Keratinocyte (primary cell): ENCODE measurements around the gene ZNF407. TPM values are rescaled to one million over a fixed set of nuclear protein-coding genes. Genes with fewer than 3 reads are reported as not detected.

Experiments
- DNase-seq: peaks from one replicate; pipeline ENCODE4 v3.0.0-alpha.2; 2011; ENCODE audit warnings: low read depth, missing footprints, low spot score
- FAIRE-seq: peaks from 2 replicates; lab custom pipeline; 2011; peaks lifted over from hg19 to GRCh38; lab: Jason Lieb, UNC
- H2AFZ ChIP-seq: 2 replicates; pipeline ENCODE4 v1.6.0; 2012; ENCODE audit warnings: low read length, control low read depth, inconsistent platforms; ENCODE audit not compliant: control insufficient read depth
- H3K27ac ChIP-seq: 2 replicates; pipeline ENCODE4 v1.5.1; 2011; ENCODE audit warnings: low read length; ENCODE audit not compliant: control insufficient read depth, insufficient read depth
- H3K27me3 ChIP-seq: 3 replicates; pipeline ENCODE4 v1.6.0; 2011; ENCODE audit warnings: low read length; ENCODE audit not compliant: control insufficient read depth, insufficient read depth; ENCODE audit errors: extremely low read depth
- H3K36me3 ChIP-seq, 2 experiments: 2 replicates in 1 of 2; 3 replicates in 1 of 2; pipeline ENCODE4 v1.5.1; 2011; ENCODE audit warnings: low read length in 2 of 2, mild to moderate bottlenecking in 1 of 2; ENCODE audit not compliant: control insufficient read depth in 2 of 2, insufficient read depth in 2 of 2; ENCODE audit errors: extremely low read depth in 1 of 2
- H3K4me1 ChIP-seq: 3 replicates; pipeline ENCODE4 v1.5.1; 2011; ENCODE audit warnings: low read length; ENCODE audit not compliant: control insufficient read depth, insufficient read depth; ENCODE audit errors: extremely low read depth
- H3K4me2 ChIP-seq: 3 replicates; pipeline ENCODE4 v1.6.0; 2011; ENCODE audit warnings: low read depth, low read length; ENCODE audit not compliant: control insufficient read depth, insufficient read depth; ENCODE audit errors: extremely low read depth
- H3K4me3 ChIP-seq, 3 experiments: fragments of 200-600 bp in 1 of 3; sonication (generic) in 1 of 3; 2 replicates in 2 of 3; 3 replicates in 1 of 3; pipeline ENCODE4 v1.5.1; 2011 to 2016; ENCODE audit warnings: low read length in 3 of 3, mild to moderate bottlenecking in 3 of 3, control low read depth in 2 of 3, inconsistent platforms in 1 of 3, low read depth in 1 of 3, mixed read lengths in 1 of 3, mixed run types in 1 of 3, moderate library complexity in 1 of 3; ENCODE audit not compliant: control insufficient read depth in 2 of 3, insufficient read depth in 2 of 3; ENCODE audit errors: extremely low read depth in 1 of 3
- H3K79me2 ChIP-seq: 2 replicates; pipeline ENCODE4 v1.6.0; 2012; ENCODE audit warnings: low read length; ENCODE audit not compliant: control insufficient read depth, insufficient read depth
- H3K9ac ChIP-seq: 3 replicates; pipeline ENCODE4 v1.6.0; 2011; ENCODE audit warnings: low read length; ENCODE audit not compliant: control insufficient read depth, insufficient read depth; ENCODE audit errors: extremely low read depth
- H3K9me1 ChIP-seq: 3 replicates; pipeline ENCODE4 v1.6.0; 2011; ENCODE audit warnings: low read length; ENCODE audit not compliant: control insufficient read depth, insufficient read depth; ENCODE audit errors: extremely low read depth
- H3K9me3 ChIP-seq: 2 replicates; pipeline ENCODE4 v1.5.1; 2012; ENCODE audit warnings: low read depth, low read length; ENCODE audit not compliant: control insufficient read depth
- H4K20me1 ChIP-seq: 3 replicates; pipeline ENCODE4 v1.6.0; 2011; ENCODE audit warnings: low read length; ENCODE audit not compliant: control insufficient read depth, insufficient read depth; ENCODE audit errors: extremely low read depth
- CTCF ChIP-seq, 3 experiments: IDR thresholded peaks in 1 of 3; conservative IDR thresholded peaks in 1 of 3; optimal IDR thresholded peaks in 1 of 3; 2 replicates in 2 of 3; 3 replicates in 1 of 3; pipeline versions ENCODE3 to v1.5.1; 2011; ENCODE audit warnings: low read length in 3 of 3, mild to moderate bottlenecking in 3 of 3, moderate library complexity in 2 of 3, control low read depth in 1 of 3, inconsistent platforms in 1 of 3; ENCODE audit not compliant: insufficient read depth in 2 of 3; ENCODE audit errors: extremely low read depth in 1 of 3
- EZH2 ChIP-seq: IDR thresholded peaks from one replicate; pipeline ENCODE4 v1.6.1; 2012; ENCODE audit warnings: inconsistent platforms, mild to moderate bottlenecking, low read length, moderate library complexity
- dilution Hi-C: fragments of 300-500 bp; cut with MboI; formaldehyde crosslinking; loops from one replicate; pipeline ENCODE4 v1.7.0; 2020; ENCODE audit warnings: low sequenced_read_pairs; ENCODE audit not compliant: extremely low pct_ligation_motif_present
- polyA plus RNA-seq, 5 experiments: library from polyadenylated mRNA; depleted of rRNA in 3 of 5; stranded (reverse) in 3 of 5; stranded (forward) in 1 of 5; unstranded in 1 of 5; fragments of >200 nt; gene quantifications; 1 replicate in 1 of 5; 2 replicates in 3 of 5; 3 replicates in 1 of 5; pipeline versions ENCODE4 v1.2.1 to v1.2.3, GENCODE V29; 2011 to 2012; ENCODE audit warnings: missing spikeins in 2 of 5, low read depth in 1 of 5, low replicate concordance in 1 of 5

Gene ZNF407
- polyA plus RNA-seq, 1 donor (not counting 4 experiments of a cell fraction or from before 2014, with no cell fraction given): 3.8 TPM

GRCh38 chr18:75075016-75075305 lies 477.3 kb downstream of the ZNF407 start:
- no peak overlapping the region for H3K4me3 ChIP-seq
- no peaks in the 10 kb centered on the region for H4K20me1 ChIP-seq
- no peaks in the 10 kb centered on the region for H3K9me3 ChIP-seq
- no peaks in the 10 kb centered on the region for H3K9me1 ChIP-seq
- H2AFZ ChIP-seq: no peak overlapping the region
- TF ChIP-seq EZH2: no peak
- no peak for TF ChIP-seq CTCF (optimal IDR thresholded peaks at IDR 0.05 in 1 of 3, IDR thresholded peaks at IDR 0.05 in 1 of 3, conservative IDR thresholded peaks at IDR 0.05 in 1 of 3; ENCODE audit: extremely low read depth in 1 of 3, insufficient read depth in 2 of 3, low read length in 3 of 3)
- no peaks in the 10 kb centered on the region for H3K27me3 ChIP-seq
- no peaks in the 10 kb centered on the region for H3K79me2 ChIP-seq
- dilution Hi-C loops: no loop called here
- H3K4me2 ChIP-seq: no peak overlapping the region
- no peaks in the 10 kb centered on the region for H3K36me3 ChIP-seq
- FAIRE-seq (no peak), DNase-seq (no peak)
- no peak overlapping the region for H3K9ac ChIP-seq
- H3K4me1 ChIP-seq: peaks cover 19% of the 10 kb centered on the region
- no peak overlapping the region for H3K27ac ChIP-seq

GRCh38 chr18:75075429-75075841 lies 477.8 kb downstream of the ZNF407 start:
- Histone ChIP-seq H3K4me1 (peaks cover 15% of the 10 kb centered on the region), H3K9me1 (no peaks in the 10 kb centered on the region), H3K79me2 (no peaks in the 10 kb centered on the region), H3K27me3 (no peaks in the 10 kb centered on the region), H4K20me1 (no peaks in the 10 kb centered on the region), H3K4me2 (no peak overlapping the region), H2AFZ (no peak overlapping the region), H3K9ac (no peak overlapping the region), H3K36me3 (no peaks in the 10 kb centered on the region), H3K9me3 (no peaks in the 10 kb centered on the region), H3K27ac (no peak overlapping the region), H3K4me3 (no peak overlapping the region)
- DNase-seq (no peak), FAIRE-seq (no peak)
- TF ChIP-seq CTCF (optimal IDR thresholded peaks at IDR 0.05 in 1 of 3, IDR thresholded peaks at IDR 0.05 in 1 of 3, conservative IDR thresholded peaks at IDR 0.05 in 1 of 3; ENCODE audit: extremely low read depth in 1 of 3, insufficient read depth in 2 of 3, low read length in 3 of 3) (no peak), EZH2 (no peak)
- dilution Hi-C loops: no loop called here
